Parathyroid adenoma (tissue), 2 donors: ENCODE data around the gene LRP11.

Experiments used
- H2AFZ ChIP-seq: fragments of 300-600 bp; sonication (generic); one replicate; pipeline ENCODE4 v1.7.0; 2017; ENCODE audit warnings: antibody characterized with exemption, mild to moderate bottlenecking
- H3K27ac ChIP-seq: fragments of 300-600 bp; sonication (generic); one replicate; pipeline ENCODE4 v1.7.0; 2017
- H3K27me3 ChIP-seq: fragments of 300-600 bp; sonication (generic); one replicate; pipeline ENCODE4 v1.7.0; 2017; ENCODE audit warnings: low read length; ENCODE audit not compliant: control insufficient read depth, insufficient read depth
- H3K36me3 ChIP-seq: fragments of 300-600 bp; sonication (generic); one replicate; pipeline ENCODE4 v1.7.0; 2017; ENCODE audit warnings: low read length; ENCODE audit not compliant: control insufficient read depth, insufficient read depth
- H3K4me1 ChIP-seq: fragments of 300-600 bp; sonication (generic); one replicate; pipeline ENCODE4 v1.7.0; 2017; ENCODE audit warnings: control low read depth
- H3K4me2 ChIP-seq: fragments of 300-600 bp; sonication (generic); one replicate; pipeline ENCODE4 v1.7.0; 2017; ENCODE audit warnings: low read length
- H3K4me3 ChIP-seq: fragments of 300-600 bp; sonication (generic); one replicate; pipeline ENCODE4 v1.7.0; 2017; ENCODE audit warnings: low read depth, low read length
- H3K79me2 ChIP-seq: fragments of 300-600 bp; sonication (generic); one replicate; pipeline ENCODE4 v1.7.0; 2017; ENCODE audit warnings: control low read depth
- H3K9ac ChIP-seq: fragments of 300-600 bp; sonication (generic); one replicate; pipeline ENCODE4 v1.7.0; 2017; ENCODE audit warnings: mild to moderate bottlenecking
- H3K9me3 ChIP-seq: fragments of 300-600 bp; sonication (generic); one replicate; pipeline ENCODE4 v1.7.0; 2017; ENCODE audit warnings: low read length; ENCODE audit not compliant: control insufficient read depth
- CTCF ChIP-seq: fragments of 300-600 bp; sonication (generic); IDR thresholded peaks from one replicate; pipeline ENCODE4 v1.7.0; 2017; ENCODE audit warnings: antibody characterized with exemption, mild to moderate bottlenecking
- donor health status: primary hyperparathyroidism.

LRP11 gene

DNA sequence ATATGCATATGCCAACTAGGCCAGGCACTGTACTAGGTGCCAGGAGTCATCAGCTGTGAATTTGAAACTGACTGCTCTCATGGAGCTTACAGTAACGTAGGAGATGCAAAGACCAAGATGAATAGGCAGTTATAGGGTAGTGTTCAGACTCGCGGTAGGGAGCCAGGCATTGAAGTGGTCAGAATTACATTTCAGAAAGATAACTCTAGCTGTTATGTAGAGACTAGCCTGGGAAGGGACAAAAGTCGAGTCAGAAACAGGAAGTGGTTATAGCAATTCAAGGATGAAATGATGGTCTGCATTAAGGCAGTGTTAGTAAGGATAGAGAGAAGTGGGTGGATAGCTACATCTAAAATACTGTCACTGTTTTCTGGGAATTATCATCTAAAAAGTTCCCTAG, 58.0 kb downstream of the LRP11 start:
- TF ChIP-seq CTCF = no peak
- no peaks in the 10 kb centered on the region for H3K27me3 ChIP-seq
- no peak overlapping the region for H3K9ac ChIP-seq
- no peaks in the 10 kb centered on the region for H3K4me1 ChIP-seq
- H3K4me2 ChIP-seq = no peak overlapping the region
- no peak overlapping the region for H3K27ac ChIP-seq
- no peak overlapping the region for H2AFZ ChIP-seq
- H3K36me3 ChIP-seq = no peaks in the 10 kb centered on the region
- H3K4me3 ChIP-seq = no peak overlapping the region
- no peaks in the 10 kb centered on the region for H3K79me2 ChIP-seq
- no peaks in the 10 kb centered on the region for H3K9me3 ChIP-seq

DNA sequence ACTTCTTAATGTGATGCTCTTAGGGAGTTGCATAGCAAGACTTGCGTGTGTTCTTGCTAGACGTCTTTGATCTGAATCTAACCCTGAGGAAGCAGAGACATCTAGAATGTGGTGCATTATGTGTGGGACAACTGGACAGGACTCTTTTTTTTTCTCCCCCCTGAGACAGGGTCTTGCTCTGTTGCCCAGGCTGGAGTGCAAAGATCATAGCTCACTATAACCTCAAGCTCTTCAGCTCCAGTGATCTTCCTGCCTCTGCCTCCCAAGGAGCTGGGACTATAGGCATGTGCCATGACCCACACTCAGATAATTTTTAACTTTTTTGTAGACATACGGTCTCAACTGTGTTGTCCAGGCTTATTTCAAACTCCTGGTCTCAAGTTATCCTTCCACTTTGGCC, 80.6 kb downstream of the LRP11 start:
- Histone ChIP-seq H2AFZ (no peak overlapping the region), H3K27ac (no peak overlapping the region), H3K79me2 (no peaks in the 10 kb centered on the region), H3K36me3 (no peaks in the 10 kb centered on the region), H3K27me3 (no peaks in the 10 kb centered on the region), H3K9ac (no peak overlapping the region), H3K4me2 (no peak overlapping the region), H3K4me1 (no peaks in the 10 kb centered on the region), H3K4me3 (no peak overlapping the region), H3K9me3 (no peaks in the 10 kb centered on the region)
- no peak for TF ChIP-seq CTCF

DNA sequence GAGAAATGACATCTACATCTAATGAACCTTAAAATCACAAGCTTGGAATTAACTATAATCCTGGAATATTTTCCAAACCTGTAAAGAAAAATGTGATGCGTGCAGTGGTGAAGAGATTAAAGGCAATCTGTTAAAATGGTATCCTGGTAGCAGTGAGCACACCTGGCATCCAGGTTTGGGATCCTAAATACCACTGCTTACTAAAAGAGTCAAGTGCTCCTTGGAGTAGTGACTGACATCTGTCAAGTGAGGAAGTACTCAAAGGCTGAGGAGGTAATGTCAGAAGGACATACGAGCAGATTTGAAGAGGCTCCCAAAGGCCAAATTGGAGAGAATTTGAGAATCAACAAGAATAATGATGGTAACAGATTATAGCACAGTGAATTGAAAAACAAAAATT, 81.8 kb downstream of the LRP11 start:
- Histone ChIP-seq H3K27ac (no peak overlapping the region), H3K9ac (no peak overlapping the region), H3K27me3 (no peaks in the 10 kb centered on the region), H3K4me1 (no peaks in the 10 kb centered on the region), H3K4me3 (no peak overlapping the region), H3K36me3 (no peaks in the 10 kb centered on the region), H3K79me2 (no peaks in the 10 kb centered on the region), H3K9me3 (no peaks in the 10 kb centered on the region), H3K4me2 (no peak overlapping the region), H2AFZ (no peak overlapping the region)
- no peak for TF ChIP-seq CTCF

DNA sequence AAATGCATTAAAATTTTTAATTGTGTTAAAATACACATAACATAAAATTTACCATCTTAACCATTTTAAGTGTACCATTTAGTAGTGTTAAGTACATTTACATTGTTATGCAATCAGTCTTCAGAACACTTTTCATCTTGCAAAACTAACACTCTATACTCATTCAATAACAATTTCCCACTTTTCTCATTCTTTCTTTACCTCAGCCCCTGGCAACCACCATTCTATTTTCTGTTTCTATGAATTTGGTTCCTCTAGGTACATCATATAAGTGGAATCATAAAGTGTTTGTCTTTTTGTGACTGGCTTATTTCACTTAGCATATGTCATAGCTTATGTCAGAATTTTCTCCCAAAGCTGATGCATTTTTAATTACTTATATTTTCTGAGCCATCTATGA, 82.4 kb downstream of the LRP11 start:
- TF ChIP-seq CTCF = no peak
- no peak overlapping the region for H3K27ac ChIP-seq
- H3K27me3 ChIP-seq = no peaks in the 10 kb centered on the region
- no peak overlapping the region for H3K4me2 ChIP-seq
- no peak overlapping the region for H2AFZ ChIP-seq
- no peaks in the 10 kb centered on the region for H3K79me2 ChIP-seq
- no peaks in the 10 kb centered on the region for H3K4me1 ChIP-seq
- no peaks in the 10 kb centered on the region for H3K36me3 ChIP-seq
- H3K9ac ChIP-seq = no peak overlapping the region
- H3K9me3 ChIP-seq = no peaks in the 10 kb centered on the region
- H3K4me3 ChIP-seq = no peak overlapping the region

- H3K4me1 ChIP-seq = no peaks in the 10 kb centered on the region
- no peak overlapping the region for H3K27ac ChIP-seq
- H3K4me2 ChIP-seq = no peak overlapping the region
- no peaks in the 10 kb centered on the region for H3K9me3 ChIP-seq
- no peak overlapping the region for H2AFZ ChIP-seq
- no peaks in the 10 kb centered on the region for H3K79me2 ChIP-seq
- H3K27me3 ChIP-seq = no peaks in the 10 kb centered on the region
- H3K4me3 ChIP-seq = no peak overlapping the region
- H3K9ac ChIP-seq = no peak overlapping the region
- TF ChIP-seq CTCF = no peak
- no peaks in the 10 kb centered on the region for H3K36me3 ChIP-seq
These were observed 84.6 kb downstream of the LRP11 start for GRCh38 chr6:149779644-149779963.
